Mesodermal cell (in vitro differentiated cells): Measurements from ENCODE around the gene MRPL12.
A peak's percentile ranks its signal among the peaks of the same experiment; 100 is the strongest.

Source experiments
- H3K27ac ChIP-seq: 2 replicates; pipeline ENCODE4 v1.7.0; 2013; ENCODE audit warnings: mild to moderate bottlenecking, low read depth, low read length, moderate library complexity; ENCODE audit not compliant: severe bottlenecking
- H3K36me3 ChIP-seq: 2 replicates; pipeline ENCODE4 v1.7.1; 2013; ENCODE audit warnings: mild to moderate bottlenecking, low read length, moderate library complexity; ENCODE audit not compliant: control insufficient read depth, insufficient read depth
- H3K4me1 ChIP-seq: one replicate; pipeline ENCODE4 v1.7.1; 2013; ENCODE audit warnings: mild to moderate bottlenecking, low read length; ENCODE audit not compliant: insufficient read depth, control insufficient read depth, poor library complexity, severe bottlenecking
- H3K4me3 ChIP-seq: 2 replicates; pipeline ENCODE4 v1.7.0; 2013; ENCODE audit warnings: low read length, control low read depth, mild to moderate bottlenecking; ENCODE audit not compliant: insufficient read depth, poor library complexity, severe bottlenecking; ENCODE audit errors: extremely low read depth
- H3K9me3 ChIP-seq: 2 replicates; pipeline ENCODE4 v1.7.1; 2013; ENCODE audit warnings: mild to moderate bottlenecking, low read length, moderate library complexity; ENCODE audit not compliant: control insufficient read depth
- WGBS, 2 experiments: methylation state at CpG; one replicate each; pipeline ENCODE4 v1.1.5; 2013; ENCODE audit warnings: missing lambda C conversion rate in 2 of 2; ENCODE audit not compliant: insufficient coverage in 2 of 2; 5-methylcytosine and 5-hydroxymethylcytosine counted together

The MRPL12 gene

DNA sequence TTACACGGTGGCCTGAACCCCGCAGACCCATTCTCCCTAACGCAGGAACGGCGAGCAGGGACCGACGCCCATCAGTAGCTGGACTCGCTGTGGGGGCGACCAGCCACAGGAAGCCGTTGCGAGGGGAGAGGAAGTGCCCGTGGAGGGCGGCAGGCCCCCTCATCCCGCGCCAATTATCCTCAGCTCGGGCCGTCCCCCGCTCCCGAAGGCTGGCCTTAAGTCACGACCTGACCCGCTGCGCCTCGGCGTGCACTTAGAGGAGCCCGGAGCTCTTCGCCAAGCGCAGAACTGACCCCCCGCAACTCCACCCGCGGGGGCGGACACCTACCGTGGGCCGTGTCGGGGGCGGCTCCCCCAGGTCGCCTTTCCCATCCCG, 20.0 kb upstream of the MRPL12 start:
- peak overlapping the region; percentile 87 for H3K27ac ChIP-seq
- WGBS, 2 experiments: 0 to 2% methylated on average over 32 to 37 of the region's 37 CpGs
- H3K9me3 ChIP-seq: no peaks in the 10 kb centered on the region

GRCh38 chr17:81683584-81684441, 19.4 kb upstream of the MRPL12 start, which contains the start of the genes ARL16 and HGS:
Gene ARL16 (minus strand): TSS chr17:81683797. CDS start chr17:81683753, 44 bp downstream.
Gene HGS (plus strand): TSS chr17:81684011. CDS start chr17:81684067, 56 bp downstream.
- H3K36me3 ChIP-seq: peaks cover 55% of the 10 kb centered on the region
- peaks cover 16% of the 10 kb centered on the region for H3K4me1 ChIP-seq
- H3K4me3 ChIP-seq: peak within 1 kb of the TSS; percentile 99
- no peaks in the 10 kb centered on the region for H3K9me3 ChIP-seq
- peak within 1 kb of the TSS; percentile 94 for H3K27ac ChIP-seq
- 0% methylated on average over 87 to 110 of the region's 112 CpGs for WGBS, 2 experiments

More for the DNA sequence above, 20.0 kb upstream of the MRPL12 start:
- peaks cover 16% of the 10 kb centered on the region for H3K4me1 ChIP-seq
- peaks cover 48% of the 10 kb centered on the region for H3K36me3 ChIP-seq
- peak overlapping the region; percentile 99 for H3K4me3 ChIP-seq

- Histone ChIP-seq H3K4me3 (peak overlapping the region; percentile 99), H3K4me1 (peaks cover 16% of the 10 kb centered on the region), H3K9me3 (no peaks in the 10 kb centered on the region), H3K36me3 (peaks cover 61% of the 10 kb centered on the region), H3K27ac (peak overlapping the region; percentile 94)
- 15% methylated on average over 15 of the region's 16 CpGs for WGBS, 2 experiments
Observed at GRCh38 chr17:81684442-81684911, 18.7 kb upstream of the MRPL12 start.

DNA sequence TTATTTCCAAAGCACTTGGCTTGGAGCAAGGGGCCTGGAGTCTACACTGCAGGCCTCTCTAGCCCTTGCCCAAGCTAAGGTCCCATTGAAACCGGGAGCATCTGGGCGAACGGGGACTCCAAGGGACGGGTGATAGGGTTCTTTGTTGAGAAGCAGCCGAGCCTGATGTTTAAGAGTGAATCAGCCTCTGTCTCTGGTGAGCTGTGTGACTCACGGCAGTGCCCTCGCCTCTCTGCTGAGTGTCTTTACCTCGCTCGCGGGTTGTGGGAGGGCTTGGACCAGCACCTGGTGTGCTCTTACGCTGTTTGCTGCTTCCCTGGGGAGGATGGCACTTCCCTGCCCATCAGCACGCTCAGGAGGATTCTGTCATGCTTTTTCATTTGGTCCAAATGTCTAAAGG, 18.1 kb upstream of the MRPL12 start:
- no peaks in the 10 kb centered on the region for H3K9me3 ChIP-seq
- peaks cover 64% of the 10 kb centered on the region for H3K36me3 ChIP-seq
- peaks cover 16% of the 10 kb centered on the region for H3K4me1 ChIP-seq
- 83 to 85% methylated on average over 9 to 11 of the region's 12 CpGs for WGBS, 2 experiments
- peak overlapping the region; percentile 94 for H3K27ac ChIP-seq
- peak overlapping the region; percentile 99 for H3K4me3 ChIP-seq

DNA sequence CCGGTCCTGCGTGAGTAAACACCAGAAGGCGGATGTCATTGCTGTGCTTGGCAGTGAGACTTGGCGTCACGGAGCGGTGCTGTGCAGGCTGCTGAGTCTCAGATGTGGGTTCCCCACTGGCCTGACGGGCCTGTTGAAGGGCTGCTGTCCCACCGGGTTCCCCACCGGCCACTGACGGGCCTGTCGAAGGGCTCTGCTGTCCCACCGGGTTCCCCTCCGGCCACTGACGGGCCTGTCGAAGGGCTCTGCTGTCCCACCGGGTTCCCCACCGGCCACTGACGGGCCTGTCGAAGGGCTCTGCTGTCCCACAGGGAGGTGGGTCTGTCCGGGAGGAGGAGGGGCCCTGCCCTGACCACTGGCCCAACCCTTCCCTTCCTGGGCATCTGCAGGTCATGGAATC, 16.6 kb upstream of the MRPL12 start:
- 96% methylated on average over 19 to 20 of the region's 20 CpGs for WGBS, 2 experiments
- Histone ChIP-seq H3K27ac (no peak overlapping the region), H3K4me3 (no peak overlapping the region), H3K9me3 (no peaks in the 10 kb centered on the region), H3K36me3 (peaks cover 68% of the 10 kb centered on the region), H3K4me1 (peaks cover 16% of the 10 kb centered on the region)

DNA sequence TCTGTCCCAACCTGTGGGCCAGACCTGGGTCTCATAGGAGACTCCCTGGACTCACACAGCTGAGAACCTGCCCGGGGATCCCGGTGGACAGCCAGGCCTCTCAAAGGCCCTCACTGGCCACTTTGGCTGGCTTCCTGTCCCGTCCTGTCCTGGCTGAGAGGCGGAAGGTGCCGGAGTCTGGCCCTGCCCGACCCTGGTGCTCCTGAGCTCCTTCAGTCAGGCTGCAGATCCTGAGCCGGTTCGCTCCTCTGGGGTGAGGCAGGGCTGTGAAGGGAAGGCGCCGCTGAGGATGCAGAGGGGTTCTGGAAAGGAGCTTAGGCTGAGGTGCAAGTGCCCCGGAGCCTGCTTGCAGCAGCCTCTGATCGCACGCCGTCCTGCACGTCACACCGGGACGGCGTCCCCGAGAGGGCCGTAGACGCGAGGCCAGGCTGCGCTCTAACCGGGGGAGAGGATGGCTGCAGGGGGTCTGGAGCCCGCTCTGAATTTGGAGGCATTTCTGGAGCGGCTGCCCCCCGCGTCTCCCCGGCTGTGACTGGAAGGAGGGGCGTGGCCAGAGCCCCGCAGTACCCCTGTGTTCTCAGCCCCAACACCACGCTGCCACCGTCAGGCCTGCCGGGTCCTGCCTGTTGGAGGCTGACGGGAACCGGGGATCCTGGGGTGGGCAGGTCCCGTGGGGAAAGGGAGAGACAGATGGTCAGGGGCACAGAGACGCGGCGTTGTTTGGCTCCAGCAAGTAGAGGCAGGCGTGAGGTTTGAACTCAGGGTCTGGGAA, 15.2 kb upstream of the MRPL12 start:
- Histone ChIP-seq H3K36me3 (peaks cover 77% of the 10 kb centered on the region), H3K4me3 (no peak overlapping the region), H3K27ac (no peak overlapping the region), H3K9me3 (no peaks in the 10 kb centered on the region), H3K4me1 (peaks cover 11% of the 10 kb centered on the region)
- WGBS, 2 experiments: 96 to 97% methylated on average over 39 to 41 of the region's 41 CpGs

GRCh38 chr17:81688616-81689015, 14.6 kb upstream of the MRPL12 start:
- Histone ChIP-seq H3K27ac (no peak overlapping the region), H3K4me1 (peaks cover 11% of the 10 kb centered on the region), H3K36me3 (peaks cover 84% of the 10 kb centered on the region), H3K4me3 (no peak overlapping the region), H3K9me3 (no peaks in the 10 kb centered on the region)
- 99 to 100% methylated on average over 11 to 13 of the region's 14 CpGs for WGBS, 2 experiments

DNA sequence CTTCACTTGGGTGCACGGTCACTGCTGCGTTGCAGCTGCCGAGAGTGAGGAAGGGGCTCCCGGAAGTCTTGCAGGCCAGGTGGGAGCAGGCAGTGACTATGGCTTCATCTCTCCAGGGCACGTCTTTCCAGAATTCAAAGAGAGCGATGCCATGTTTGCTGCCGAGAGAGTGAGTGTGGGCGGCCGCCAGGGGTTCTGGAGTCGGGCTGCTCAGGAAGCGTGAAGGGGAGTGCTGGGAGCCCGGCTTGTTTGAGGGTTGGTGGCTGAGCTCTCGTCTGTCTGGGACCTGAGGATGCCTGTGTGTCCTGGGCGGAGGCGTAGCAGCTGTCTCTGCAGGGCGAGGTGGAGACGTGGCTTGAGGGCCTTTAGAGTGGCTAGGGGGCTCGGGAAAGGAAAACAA, 13.1 kb upstream of the MRPL12 start:
- peaks cover 6% of the 10 kb centered on the region for H3K4me1 ChIP-seq
- no peaks in the 10 kb centered on the region for H3K9me3 ChIP-seq
- WGBS, 2 experiments: 95 to 97% methylated on average over 13 to 17 of the region's 18 CpGs
- peaks cover 98% of the 10 kb centered on the region for H3K36me3 ChIP-seq
- H3K27ac ChIP-seq: no peak overlapping the region
- H3K4me3 ChIP-seq: no peak overlapping the region

- Histone ChIP-seq H3K36me3 (peaks cover 99% of the 10 kb centered on the region), H3K4me1 (peaks cover 2% of the 10 kb centered on the region), H3K4me3 (no peak overlapping the region), H3K9me3 (no peaks in the 10 kb centered on the region), H3K27ac (no peak overlapping the region)
- WGBS, 2 experiments: 95 to 97% methylated on average over 10 to 17 of the region's 17 CpGs
Observed at GRCh38 chr17:81690549-81690948, 12.6 kb upstream of the MRPL12 start.

- H3K4me3 ChIP-seq: no peak overlapping the region
- 94 to 96% methylated on average over 10 to 18 of the region's 18 CpGs for WGBS, 2 experiments
- H3K27ac ChIP-seq: no peak overlapping the region
- peaks cover 98% of the 10 kb centered on the region for H3K36me3 ChIP-seq
- no peaks in the 10 kb centered on the region for H3K9me3 ChIP-seq
- H3K4me1 ChIP-seq: no peaks in the 10 kb centered on the region
Observed at GRCh38 chr17:81691196-81691595, 12.0 kb upstream of the MRPL12 start.
